HG02870 (cell line): ENCODE results near the gene LOXL3.

ENCODE experiments used
- ATAC-seq: cut with Tn5 transposase; IDR thresholded peaks from one replicate; pipeline ENCODE4 v1.9.1; 2021; ENCODE audit warnings: mild to moderate bottlenecking, moderate library complexity; ENCODE audit not compliant: unreplicated experiment

The LOXL3 gene, protein sequence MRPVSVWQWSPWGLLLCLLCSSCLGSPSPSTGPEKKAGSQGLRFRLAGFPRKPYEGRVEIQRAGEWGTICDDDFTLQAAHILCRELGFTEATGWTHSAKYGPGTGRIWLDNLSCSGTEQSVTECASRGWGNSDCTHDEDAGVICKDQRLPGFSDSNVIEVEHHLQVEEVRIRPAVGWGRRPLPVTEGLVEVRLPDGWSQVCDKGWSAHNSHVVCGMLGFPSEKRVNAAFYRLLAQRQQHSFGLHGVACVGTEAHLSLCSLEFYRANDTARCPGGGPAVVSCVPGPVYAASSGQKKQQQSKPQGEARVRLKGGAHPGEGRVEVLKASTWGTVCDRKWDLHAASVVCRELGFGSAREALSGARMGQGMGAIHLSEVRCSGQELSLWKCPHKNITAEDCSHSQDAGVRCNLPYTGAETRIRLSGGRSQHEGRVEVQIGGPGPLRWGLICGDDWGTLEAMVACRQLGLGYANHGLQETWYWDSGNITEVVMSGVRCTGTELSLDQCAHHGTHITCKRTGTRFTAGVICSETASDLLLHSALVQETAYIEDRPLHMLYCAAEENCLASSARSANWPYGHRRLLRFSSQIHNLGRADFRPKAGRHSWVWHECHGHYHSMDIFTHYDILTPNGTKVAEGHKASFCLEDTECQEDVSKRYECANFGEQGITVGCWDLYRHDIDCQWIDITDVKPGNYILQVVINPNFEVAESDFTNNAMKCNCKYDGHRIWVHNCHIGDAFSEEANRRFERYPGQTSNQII

DNA sequence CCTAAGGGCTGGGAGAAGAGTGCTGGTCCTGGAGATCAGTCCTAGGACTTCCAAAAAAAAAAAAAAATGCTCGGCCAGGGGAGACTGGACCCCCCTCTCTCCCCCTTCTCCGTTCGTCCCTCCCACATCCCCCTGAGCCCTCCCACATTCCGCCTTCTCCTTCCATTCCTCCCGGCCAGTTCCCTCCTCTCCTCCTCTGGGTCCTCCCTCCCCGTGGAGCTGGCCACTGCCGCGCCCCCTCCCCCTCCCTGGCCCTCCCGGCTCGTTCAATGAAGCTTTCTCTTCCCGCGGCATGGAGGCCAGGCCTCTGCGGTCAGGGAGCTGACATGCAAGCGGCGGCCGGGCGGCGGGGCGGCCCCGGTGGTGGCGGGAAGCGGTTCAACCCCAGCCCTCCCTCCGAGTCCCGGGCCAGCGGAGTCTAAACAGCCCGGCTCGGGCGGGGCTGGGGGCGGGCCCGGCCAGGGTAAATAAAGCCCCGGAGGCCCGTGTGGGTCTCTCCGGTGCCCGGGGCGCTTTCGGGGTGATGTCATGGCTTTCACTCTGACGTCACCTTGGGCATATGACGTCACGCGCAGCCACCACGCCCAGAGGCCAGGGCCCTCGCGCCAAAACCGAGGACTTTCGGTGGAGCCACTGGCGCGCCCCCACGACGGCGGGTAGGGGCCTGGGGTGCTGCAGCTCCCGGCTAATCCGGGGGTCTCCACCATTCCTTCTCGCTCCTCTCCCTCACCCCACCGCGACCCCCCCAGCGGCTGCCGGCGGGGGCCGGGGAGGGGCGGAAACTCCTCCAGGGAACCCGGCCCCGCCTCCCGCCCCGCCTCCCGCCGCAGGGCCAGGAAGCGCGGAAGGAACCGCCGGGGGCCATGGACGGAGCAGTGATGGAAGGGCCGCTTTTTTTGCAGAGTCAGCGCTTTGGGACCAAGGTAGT is at the start of gene LOXL3, which contains the start of gene DOK1:
Gene LOXL3, minus strand, starts transcription at position 51 of the 928 bp plus-strand sequence. CDS start 1,308 bp downstream, outside the sequence.
Gene DOK1, plus strand, starts transcription at position 829 of the 928 bp plus-strand sequence. Its CDS starts 35 bp downstream, at position 864.
- ATAC-seq, result peak; percentile 39

DNA sequence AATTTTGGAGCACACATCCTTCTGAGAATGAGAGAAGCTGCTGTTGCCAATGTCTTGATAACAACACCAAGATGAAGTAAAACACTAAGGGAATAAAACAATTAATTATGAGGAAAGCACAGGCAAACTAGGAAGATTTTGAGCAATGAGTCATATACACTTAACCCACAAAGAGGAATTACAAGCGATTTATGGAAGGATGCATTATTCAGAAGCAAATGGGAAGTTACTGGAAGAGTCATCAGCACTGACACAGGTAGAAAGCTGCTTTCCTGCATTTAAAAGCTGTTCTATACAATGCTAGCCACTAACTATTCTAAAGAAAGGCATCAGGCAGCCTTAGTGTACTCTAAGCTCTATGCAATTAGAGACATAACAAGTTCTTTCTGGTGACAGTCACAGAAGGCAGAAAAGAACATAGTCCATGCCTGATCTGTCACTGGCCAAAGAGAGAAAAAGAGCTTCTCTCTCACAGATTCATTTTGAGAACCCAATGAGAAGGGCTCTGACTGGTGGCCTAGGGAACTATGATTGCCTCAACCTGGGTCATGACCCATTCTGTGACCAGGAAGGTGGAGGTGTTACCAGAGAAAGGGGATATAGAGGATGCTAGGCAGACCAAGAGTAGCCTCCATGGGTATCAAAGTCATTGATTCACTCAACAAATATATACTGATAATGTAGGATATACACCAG is 49.0 kb upstream of the LOXL3 start:
- ATAC-seq, result no peak

DNA sequence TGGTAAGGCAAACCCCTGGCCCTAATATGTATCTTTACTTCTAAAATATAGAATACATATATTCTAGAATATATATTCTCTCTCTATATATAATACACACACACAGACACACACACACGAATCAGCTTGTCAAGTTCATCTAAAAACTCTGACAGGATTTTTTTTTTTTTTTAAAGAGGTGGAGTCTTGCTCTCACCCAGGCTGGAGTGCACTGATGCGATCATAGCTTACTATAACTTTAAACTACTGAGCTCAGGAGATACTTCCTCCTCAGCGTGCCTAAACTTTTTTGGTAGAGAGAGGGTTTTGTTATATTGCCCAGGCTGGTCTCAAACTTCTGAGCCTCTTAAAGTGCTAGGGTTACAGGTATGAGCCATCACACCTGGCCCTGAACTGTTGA is 45.9 kb upstream of the LOXL3 start:
- ATAC-seq, result no peak

DNA sequence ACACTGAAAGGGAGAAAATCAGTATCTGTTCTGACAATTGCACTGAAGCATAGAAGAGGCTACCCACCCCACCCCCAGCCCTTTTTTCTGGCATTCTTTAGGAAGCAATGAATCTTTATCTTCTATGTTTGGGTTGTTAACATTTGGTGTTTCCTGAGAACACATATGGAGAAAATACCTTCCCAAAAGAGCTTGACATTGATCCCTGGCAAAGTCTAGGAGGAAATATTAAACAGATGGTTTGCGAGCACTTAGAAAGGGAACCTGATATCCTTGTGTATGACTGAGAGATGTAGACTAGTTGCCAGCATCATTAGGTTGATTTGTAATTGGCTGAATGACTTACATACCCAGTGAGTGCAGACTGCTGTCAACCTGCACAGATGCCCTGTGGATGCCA is 43.7 kb upstream of the LOXL3 start:
- no peak for ATAC-seq

DNA sequence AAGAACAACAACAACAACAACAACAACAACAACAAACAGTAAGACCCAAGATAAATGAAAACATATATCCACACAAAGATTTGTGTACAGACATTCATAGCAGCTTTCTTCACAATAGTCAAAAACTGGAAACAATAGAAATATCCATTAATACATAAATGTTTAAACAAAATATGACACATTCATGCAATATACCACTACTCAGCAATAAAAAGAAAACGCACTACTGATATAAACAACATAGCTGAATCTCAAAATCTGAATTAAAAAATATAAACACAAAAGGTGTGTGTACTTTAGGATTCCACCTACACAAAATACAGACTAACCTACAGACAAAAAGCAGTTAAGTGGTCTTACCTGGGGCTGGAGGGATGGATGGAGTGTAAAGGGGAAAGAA is 42.8 kb upstream of the LOXL3 start:
- no peak for ATAC-seq

DNA sequence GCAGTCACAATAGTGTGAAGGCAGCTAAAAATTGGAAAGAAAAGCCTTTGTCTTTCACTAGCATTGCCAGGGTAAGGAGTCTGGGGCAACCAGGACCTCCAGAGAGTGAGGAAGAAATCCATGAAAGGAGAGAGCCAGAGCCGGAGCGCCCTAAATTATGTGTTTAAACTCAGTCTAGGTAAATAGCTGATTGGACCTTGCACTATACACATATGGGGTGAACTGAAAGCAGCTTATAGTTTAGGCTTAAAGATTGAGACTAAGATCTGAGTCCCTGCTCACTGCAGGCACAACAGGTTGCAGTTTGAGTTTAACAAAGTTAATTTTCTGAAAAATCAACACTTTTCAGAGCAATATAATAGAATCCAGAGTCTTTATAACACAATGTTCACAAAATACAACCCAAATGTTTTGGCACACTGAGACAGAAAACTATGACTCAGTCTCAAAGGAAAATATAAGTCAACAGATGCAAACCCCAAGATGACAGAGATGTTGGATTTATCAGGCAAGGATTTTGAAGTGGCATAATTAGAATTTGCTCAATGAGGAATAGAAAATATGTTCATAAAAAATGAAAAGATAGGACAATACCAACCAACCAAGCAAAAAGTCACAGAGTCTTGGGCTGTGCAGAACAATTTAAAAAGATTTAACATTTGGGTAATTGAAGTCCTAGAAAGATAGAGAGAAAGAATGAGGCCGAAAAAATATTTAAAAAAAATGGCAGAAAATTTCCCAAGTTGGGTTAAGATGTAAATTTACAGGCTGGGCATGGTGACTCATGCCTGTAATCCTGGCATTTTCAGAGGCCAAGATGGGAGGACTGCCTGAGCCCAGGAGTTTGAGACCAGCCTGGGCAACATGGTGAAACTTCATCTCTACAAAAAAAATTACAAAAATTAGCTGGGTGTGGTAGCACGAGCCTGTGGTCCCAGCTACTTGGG is 40.4 kb upstream of the LOXL3 start:
- ATAC-seq, result no peak

DNA sequence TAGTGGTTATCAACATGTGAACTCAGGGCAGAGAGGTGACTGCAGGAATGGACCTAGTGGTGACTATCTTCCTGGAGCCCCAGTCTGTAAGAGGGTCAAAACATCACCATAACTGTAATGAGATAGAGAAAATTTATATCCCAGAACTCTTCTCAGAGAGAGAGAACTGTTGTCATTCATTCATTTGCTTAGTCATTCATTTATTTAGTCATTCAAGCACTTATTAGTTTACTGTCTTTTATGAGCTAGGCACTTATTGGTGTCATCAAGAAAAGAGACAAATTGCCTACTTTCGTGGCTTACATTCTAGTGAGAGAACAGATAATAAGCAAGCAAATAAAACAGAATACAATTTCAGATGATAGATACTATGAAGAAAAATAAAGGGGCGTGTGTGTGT is 34.9 kb upstream of the LOXL3 start:
- ATAC-seq, result no peak

DNA sequence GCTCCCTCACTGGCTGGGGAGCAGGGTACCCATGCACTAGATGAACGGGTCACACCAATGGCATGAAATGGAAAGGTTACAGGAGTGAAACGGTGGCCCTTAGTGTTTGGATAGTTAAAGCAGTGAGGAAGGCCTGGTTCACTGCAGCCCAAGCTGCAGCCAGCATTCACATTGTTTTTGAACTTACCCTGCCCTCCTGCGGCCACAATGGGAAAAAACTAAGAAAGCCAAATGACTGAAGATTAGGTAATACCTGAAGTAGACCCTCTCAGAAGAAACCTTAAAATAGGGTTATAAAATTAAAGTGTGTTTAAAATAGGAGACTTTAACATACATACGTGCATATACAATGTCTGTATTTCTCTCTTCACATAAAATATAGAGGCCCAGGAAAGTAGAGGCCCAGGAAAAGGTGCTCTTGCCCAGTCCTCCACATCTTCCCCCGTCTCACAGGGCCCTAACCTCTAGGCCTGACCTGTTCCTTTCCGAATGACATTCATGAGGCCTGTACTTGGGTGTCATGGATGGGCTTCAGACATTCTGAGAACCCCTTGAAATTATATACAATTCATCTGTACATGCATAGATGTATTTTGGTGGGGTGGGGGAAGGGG is 34.0 kb upstream of the LOXL3 start:
- ATAC-seq, result peak; percentile 51

DNA sequence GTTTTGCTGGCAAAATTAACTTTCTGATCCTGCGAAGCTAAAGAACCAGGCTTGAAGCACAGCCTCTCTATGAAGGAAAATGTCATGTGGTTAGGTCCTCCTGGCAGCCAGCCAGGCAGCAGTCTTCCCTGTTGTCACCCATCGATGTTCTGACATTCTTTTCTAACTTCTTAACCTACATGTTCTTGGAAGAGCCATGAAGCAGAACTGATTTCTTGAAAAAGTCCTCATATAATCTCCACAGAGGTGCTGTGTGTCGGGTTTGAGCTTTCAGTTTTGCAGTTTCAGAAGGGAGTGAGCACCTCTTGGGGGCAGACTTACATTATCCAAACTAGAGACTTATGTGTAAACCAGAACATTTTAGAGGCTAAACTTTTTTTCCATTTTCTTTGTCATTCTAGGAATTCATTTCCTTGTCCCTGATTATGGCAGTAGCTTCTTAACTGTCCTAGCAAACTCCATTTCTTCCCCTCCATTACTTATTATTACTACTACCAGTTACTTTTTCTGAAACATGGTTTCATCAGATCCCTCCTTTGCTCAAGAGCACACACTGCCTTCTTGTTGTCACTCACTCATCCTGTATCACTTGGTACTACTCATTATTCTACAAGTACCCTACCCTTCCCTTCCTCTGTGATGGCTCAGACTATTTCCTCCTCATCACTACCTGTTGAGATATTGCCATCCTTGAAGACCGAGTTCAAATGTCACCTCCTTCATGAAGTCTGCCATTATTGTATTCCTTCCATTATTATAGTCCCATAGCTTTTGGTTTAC is 31.9 kb upstream of the LOXL3 start:
- no peak for ATAC-seq

DNA sequence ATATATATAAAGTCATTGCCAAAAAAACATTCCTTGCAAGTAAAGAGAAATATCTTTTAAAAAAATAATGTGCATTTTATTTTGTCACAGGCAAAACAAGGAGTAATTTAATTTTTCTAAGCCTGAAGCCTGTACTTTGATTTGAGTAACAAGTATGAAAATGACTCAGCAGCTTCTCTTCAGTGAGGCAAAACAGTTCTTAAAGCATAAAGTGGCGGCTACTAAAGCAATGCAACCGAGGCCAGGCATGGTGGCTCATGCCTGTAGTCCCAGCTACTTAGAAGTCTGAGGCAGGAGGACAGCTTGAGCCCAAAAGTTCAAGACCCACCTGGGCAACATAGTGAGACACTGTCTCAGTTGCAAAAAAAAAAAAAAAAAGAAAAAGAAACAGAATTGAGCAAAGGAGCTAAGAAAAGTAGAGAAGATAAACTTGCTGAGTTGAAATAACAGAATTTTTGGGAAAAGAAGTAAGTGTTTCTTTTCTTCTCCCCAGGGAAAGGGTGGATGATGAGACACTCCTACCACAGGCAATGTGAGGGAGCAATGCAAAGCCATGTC is 30.4 kb upstream of the LOXL3 start:
- peak; percentile 65 for ATAC-seq

DNA sequence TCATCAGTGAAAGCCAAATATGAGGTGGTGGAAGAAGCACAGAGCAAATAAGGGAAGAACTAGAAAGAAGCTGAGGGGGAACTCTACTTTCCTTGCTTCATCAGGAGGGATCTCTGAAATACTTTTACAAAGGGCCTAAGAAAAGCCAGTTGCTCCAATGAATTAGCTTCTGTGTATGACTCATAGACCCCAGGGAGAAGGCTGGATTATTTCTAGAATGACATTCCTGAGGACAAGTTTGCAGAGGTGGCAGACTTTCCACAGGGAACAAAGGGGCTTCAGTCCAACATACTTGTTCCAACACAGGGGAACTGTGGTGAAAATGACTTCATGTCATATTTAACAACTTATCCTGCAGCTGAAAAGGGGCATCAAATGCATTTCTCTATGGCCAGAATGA is 29.8 kb upstream of the LOXL3 start:
- ATAC-seq, result no peak

DNA sequence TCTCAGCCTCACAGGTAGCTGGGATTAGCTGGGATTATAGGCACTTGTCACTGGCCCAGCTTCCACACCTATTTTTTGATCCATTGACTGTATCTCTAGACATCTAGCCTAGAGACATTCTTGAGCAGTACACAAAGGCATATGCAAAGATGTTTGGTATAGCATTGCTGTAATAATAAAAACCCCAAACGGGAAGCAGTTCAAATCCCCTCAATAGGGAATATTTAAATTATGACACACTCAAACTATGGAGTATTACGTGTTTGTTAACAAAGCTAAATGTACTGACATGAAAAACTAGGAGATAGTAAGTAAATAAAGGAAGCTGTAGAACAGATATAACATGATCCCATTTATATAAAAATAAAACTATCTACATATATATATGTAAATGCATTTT is 28.4 kb upstream of the LOXL3 start:
- no peak for ATAC-seq

DNA sequence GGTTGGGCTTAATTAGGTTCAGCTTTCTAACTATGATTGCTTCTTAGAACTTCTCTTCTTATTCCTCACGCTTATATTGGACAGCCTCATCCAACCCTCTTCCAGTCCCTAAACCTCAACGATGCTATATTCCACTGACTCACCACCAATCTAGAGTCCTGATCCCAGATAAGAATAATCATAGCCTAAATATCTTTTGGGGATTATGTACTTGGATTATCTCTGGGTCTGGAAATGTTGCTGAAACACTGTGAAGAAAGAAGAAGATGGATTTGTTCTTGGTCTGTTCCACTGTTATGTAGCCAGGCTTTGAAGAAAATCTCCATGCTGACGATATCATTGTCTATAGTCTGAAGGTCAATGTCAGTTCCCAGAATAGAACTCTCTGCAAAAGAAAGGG is 27.7 kb upstream of the LOXL3 start:
- ATAC-seq, result no peak

DNA sequence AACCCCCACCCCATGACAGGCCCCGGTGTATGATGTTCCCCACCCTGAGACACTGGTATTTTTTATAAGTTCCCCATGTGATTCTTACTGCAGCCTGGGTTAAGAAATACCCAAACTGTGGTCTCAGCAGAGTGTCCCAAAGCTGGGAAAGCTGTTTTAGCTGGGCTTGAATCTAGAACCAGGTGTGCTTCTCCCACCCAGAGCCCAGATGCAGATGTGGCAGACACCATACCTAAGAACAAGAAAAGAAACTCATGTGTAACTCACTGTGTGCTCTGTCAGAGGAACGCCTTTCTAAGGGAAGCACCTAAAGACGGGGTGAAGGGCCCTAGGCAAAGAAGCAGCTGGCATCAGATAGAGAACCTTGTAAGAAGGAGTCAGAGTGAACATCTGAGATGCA is 24.7 kb upstream of the LOXL3 start:
- peak; percentile 55 for ATAC-seq

DNA sequence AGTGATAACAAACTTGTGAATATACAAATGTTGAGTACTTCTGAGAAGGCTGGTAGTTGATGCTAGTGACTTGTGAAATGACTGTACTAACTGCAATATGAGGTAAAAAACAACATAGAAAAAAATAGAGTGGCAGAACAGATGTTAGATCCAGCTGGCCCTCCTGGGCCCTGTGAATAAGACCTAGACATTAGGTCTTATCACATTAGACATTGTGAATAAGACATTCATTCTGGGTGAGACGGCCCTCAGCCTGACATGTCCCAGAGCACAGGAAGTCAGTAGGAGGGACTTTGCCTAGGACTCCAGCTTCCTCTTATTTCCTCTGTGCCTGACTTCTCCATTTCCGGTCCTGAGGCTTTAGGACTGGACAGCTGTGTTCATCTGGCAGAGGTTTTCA is 23.7 kb upstream of the LOXL3 start:
- ATAC-seq, result peak; percentile 48

DNA sequence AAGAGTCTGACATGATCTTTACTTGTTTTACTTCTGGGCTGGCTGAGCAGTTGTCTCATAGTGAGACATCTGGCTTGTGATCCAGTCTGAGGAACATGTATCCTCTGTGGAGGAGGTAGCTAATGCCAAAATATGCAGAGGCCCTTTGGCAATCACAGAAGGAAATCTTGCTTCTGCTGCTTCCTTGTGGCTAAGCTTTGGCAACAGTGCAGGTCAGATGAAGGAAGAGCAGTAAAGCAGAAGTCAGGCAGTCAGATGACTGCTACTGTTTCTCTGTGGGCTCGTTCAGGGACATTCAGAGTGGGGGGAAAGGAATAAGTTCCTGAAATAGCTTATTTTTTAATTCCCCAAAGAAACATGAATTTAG is 23.1 kb upstream of the LOXL3 start:
- no peak for ATAC-seq

DNA sequence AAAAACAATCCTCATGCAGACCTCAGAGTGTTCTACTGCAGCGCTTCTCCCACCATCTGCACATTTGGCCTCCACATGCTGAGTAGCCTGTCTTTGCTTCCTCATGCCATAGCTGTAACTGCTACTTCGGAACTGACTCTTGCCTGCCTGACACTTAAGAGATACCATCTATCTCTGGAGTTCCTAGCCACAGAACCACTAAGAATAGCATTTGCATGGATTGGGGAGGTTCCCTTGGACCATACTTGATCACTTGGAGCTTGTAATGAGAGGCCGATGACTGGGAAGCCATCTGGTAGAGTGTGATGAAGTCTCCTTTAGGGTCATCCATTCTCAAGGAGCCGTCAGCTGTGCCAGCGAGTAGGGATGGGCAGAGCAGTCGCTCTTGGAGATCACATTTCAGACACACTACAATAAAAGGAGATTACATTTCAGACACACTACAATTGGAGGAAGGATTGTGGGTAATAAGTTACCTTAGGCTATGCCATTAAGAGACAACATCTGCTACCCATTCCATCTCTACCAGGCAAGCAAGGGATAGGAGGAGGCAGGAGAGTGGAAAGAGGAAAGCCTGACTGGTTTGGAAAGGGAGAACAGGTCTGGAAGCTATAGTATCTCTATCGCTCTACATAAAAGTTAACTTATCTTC is 22.6 kb upstream of the LOXL3 start:
- no peak for ATAC-seq
